GM23248 (cell line): ENCODE results near the gene CSNK1A1L.

Source experiments
- EZH2 ChIP-seq: fragments of 200-600 bp; sonication (generic); IDR thresholded peaks from 2 replicates; pipeline ENCODE4 v1.6.1; 2018; ENCODE audit warnings: antibody characterized with exemption, mild to moderate bottlenecking; ENCODE audit not compliant: insufficient read depth, poor library complexity, severe bottlenecking
- EZH2phosphoT487 ChIP-seq: fragments of 200-600 bp; sonication (generic); IDR thresholded peaks from 2 replicates; pipeline ENCODE4 v1.6.1; 2018; ENCODE audit warnings: antibody characterized with exemption, moderate library complexity, mild to moderate bottlenecking, low read depth; ENCODE audit not compliant: insufficient read depth

DNA sequence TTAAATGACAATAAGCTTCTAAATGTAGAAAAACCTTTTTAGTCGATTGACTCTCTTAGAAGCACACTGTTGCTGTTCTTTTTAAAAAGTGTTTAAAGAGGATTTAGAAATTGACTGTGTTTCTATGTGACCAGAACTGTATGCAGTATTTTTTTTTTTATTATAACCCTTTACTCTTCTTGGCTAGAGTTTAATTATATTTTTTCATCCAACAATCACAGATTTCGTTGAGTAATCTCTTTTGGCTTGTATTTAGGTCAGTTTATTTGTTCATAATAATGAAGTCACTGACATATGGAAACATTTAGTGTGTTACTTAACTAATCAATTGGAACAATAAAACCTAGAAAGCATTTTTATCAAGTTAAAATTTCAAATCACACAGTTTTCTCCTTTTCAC, 19.9 kb downstream of the CSNK1A1L start:
- TF ChIP-seq EZH2 (no peak), EZH2phosphoT487 (no peak)
